ENCODE data around the gene HSPH1. TPM values are rescaled to one million over a fixed set of nuclear protein-coding genes. Genes with fewer than 3 reads are reported as not detected.

HSPH1 gene
- total and polyA plus RNA-seq, 10 of the 15 experiments (the other 5 are each of a cell fraction or from before 2014, with no cell fraction given): 40.2 to 159 (median 92.6) TPM

- peak; percentile 16; the same call in 1 of the 2 replicates for TF ChIP-seq IRF3 (IDR thresholded peaks at IDR 0.05)
- no peak for TF ChIP-seq ZNF217 (IDR thresholded peaks at IDR 0.05)
- TF ChIP-seq SIN3A (IDR thresholded peaks at IDR 0.05; ENCODE audit: low read depth, low read length): peak; percentile 86; the same call in 1 of the 2 replicates
- TF ChIP-seq BMI1 (IDR thresholded peaks at IDR 0.05; ENCODE audit: borderline replicate concordance): peak; percentile 99
- no peak for TF ChIP-seq ZNF24 (IDR thresholded peaks at IDR 0.05)
- peak; percentile 99 for TF ChIP-seq MXI1 (IDR thresholded peaks at IDR 0.05; ENCODE audit: low read depth, low read length)
- TF ChIP-seq FOS (IDR thresholded peaks at IDR 0.05; ENCODE audit: borderline replicate concordance, extremely low read depth, insufficient read length): no peak
- 0 out of 2 replicates have a peak, but pooled peaks have one; percentile 16 for TF ChIP-seq SMARCA5 (IDR thresholded peaks at IDR 0.05)
- TF ChIP-seq MAX (IDR thresholded peaks at IDR 0.05; ENCODE audit: low read depth, low read length): peak; percentile 93
- peak; percentile 87 for TF ChIP-seq NFYB (IDR thresholded peaks at IDR 0.05; ENCODE audit: insufficient read depth, low read depth, low read length)
- TF ChIP-seq NR2C1 (IDR thresholded peaks at IDR 0.05): no peak
- no peak for TF ChIP-seq ESRRA (IDR thresholded peaks at IDR 0.05; ENCODE audit: low read length)
- TF ChIP-seq SMAD5 (IDR thresholded peaks at IDR 0.05; ENCODE audit: low read depth): peak; percentile 63; the same call in 1 of the 2 replicates
- TF ChIP-seq SPI1 (IDR thresholded peaks at IDR 0.05; ENCODE audit: borderline replicate concordance, insufficient read depth, low read depth, low read length): peak; percentile 81
- TF ChIP-seq HCFC1 (IDR thresholded peaks at IDR 0.05; ENCODE audit: low read length): no peak
- no peak for TF ChIP-seq NBN (IDR thresholded peaks at IDR 0.05)
- TF ChIP-seq POLR2A (IDR thresholded peaks at IDR 0.05; ENCODE audit: low read depth, low read length): peak; percentile 93
- TF ChIP-seq CTCF (IDR thresholded peaks at IDR 0.05 in 2 of 3, conservative IDR thresholded peaks at IDR 0.05 in 1 of 3; ENCODE audit: control insufficient read depth in 2 of 3, extremely low read depth in 1 of 3, insufficient read depth in 1 of 3, low read depth in 3 of 3, low read length in 3 of 3): peak in 2 of 3 experiments; percentile 24 to 25; a peak in 3 of 6 replicates
- TF ChIP-seq JUND (IDR thresholded peaks at IDR 0.05; ENCODE audit: low read depth, low read length): no peak
- 0 out of 2 replicates have a peak, but pooled peaks have one; percentile 34 for TF ChIP-seq ASH2L (IDR thresholded peaks at IDR 0.05; ENCODE audit: borderline replicate concordance, low read depth)
- no peak for TF ChIP-seq SIX5 (IDR thresholded peaks at IDR 0.05; ENCODE audit: low read depth, low read length, severe bottlenecking)
- no peak for TF ChIP-seq RAD21 (IDR thresholded peaks at IDR 0.05; ENCODE audit: insufficient read depth, low read depth, low read length)
- TF ChIP-seq MTA3 (IDR thresholded peaks at IDR 0.05; ENCODE audit: borderline replicate concordance, low read length): no peak
- no peak for TF ChIP-seq MYB (IDR thresholded peaks at IDR 0.05; ENCODE audit: borderline replicate concordance, low read depth, low read length)
Observed at GRCh38 chr13:31161557-31162150, at the start of gene HSPH1 (continued).
